Mesenchymal stem cell (in vitro differentiated cells and primary cell): ENCODE results near the gene MLLT11.

Experiments used
- DNase-seq: peaks from one replicate; pipeline ENCODE4 v3.0.0-alpha.2; 2013
- H2AFZ ChIP-seq: one replicate; pipeline ENCODE4 v1.6.1; 2013; ENCODE audit warnings: low read depth, mild to moderate bottlenecking, control low read depth, inconsistent platforms, low read length, moderate library complexity
- H2AK5ac ChIP-seq: 2 replicates; pipeline ENCODE4 v1.6.1; 2013; ENCODE audit warnings: low read length, moderate library complexity, mild to moderate bottlenecking, inconsistent platforms; ENCODE audit not compliant: severe bottlenecking
- H2BK120ac ChIP-seq: one replicate; pipeline ENCODE4 v1.6.1; 2013; ENCODE audit warnings: low read depth, mild to moderate bottlenecking, inconsistent platforms, low read length, moderate library complexity
- H2BK12ac ChIP-seq, 2 experiments: one replicate each; pipeline ENCODE4 v1.6.1; 2013; ENCODE audit warnings: inconsistent platforms in 2 of 2, low read length in 2 of 2, mild to moderate bottlenecking in 2 of 2, moderate library complexity in 2 of 2, control low read depth in 1 of 2
- H2BK15ac ChIP-seq: one replicate; pipeline ENCODE4 v1.6.1; 2013; ENCODE audit warnings: mild to moderate bottlenecking, low read depth, inconsistent platforms; ENCODE audit not compliant: poor library complexity, severe bottlenecking
- H2BK5ac ChIP-seq: 2 replicates; pipeline ENCODE4 v1.6.1; 2013; ENCODE audit warnings: low read depth, mild to moderate bottlenecking, low read length, control low read depth, inconsistent platforms; ENCODE audit not compliant: poor library complexity, severe bottlenecking
- H3K14ac ChIP-seq, 2 experiments: one replicate each; pipeline ENCODE4 v1.6.1; 2013; ENCODE audit warnings: inconsistent platforms in 2 of 2, low read length in 2 of 2, control low read depth in 1 of 2, mild to moderate bottlenecking in 1 of 2, moderate library complexity in 1 of 2
- H3K18ac ChIP-seq, 2 experiments: one replicate each; pipeline ENCODE4 v1.6.1; 2013; ENCODE audit warnings: inconsistent platforms in 2 of 2, low read length in 2 of 2, control low read depth in 1 of 2, low read depth in 1 of 2, mild to moderate bottlenecking in 1 of 2
- H3K23ac ChIP-seq, 2 experiments: one replicate each; pipeline ENCODE4 v1.6.1; 2013; ENCODE audit warnings: inconsistent platforms in 2 of 2, low read length in 2 of 2, mild to moderate bottlenecking in 2 of 2, moderate library complexity in 2 of 2, control low read depth in 1 of 2
- H3K27ac ChIP-seq: 2 replicates; pipeline ENCODE4 v1.5.1; 2013; ENCODE audit warnings: mild to moderate bottlenecking, moderate library complexity, low read length, control low read depth, inconsistent platforms; ENCODE audit not compliant: poor library complexity, severe bottlenecking
- H3K27me3 ChIP-seq, 2 experiments: 2 replicates each; pipeline versions ENCODE4 v1.6.1 to v1.7.0; 2013; ENCODE audit warnings: low read length in 2 of 2, mild to moderate bottlenecking in 2 of 2, moderate library complexity in 2 of 2, control low read depth in 1 of 2, inconsistent platforms in 1 of 2; ENCODE audit not compliant: control insufficient read depth in 1 of 2, insufficient read depth in 1 of 2
- H3K36me3 ChIP-seq, 2 experiments: 2 replicates each; pipeline versions ENCODE4 v1.6.1 to v1.7.0; 2013; ENCODE audit warnings: low read length in 2 of 2, control low read depth in 1 of 2, inconsistent platforms in 1 of 2, low read depth in 1 of 2, mild to moderate bottlenecking in 1 of 2; ENCODE audit not compliant: insufficient read depth in 2 of 2, control insufficient read depth in 1 of 2
- H3K4ac ChIP-seq, 2 experiments: one replicate each; pipeline ENCODE4 v1.6.1; 2013; ENCODE audit warnings: inconsistent platforms in 2 of 2, low read length in 2 of 2, mild to moderate bottlenecking in 2 of 2, moderate library complexity in 2 of 2, control low read depth in 1 of 2, low read depth in 1 of 2
- H3K4me1 ChIP-seq: 2 replicates; pipeline ENCODE4 v1.6.1; 2013; ENCODE audit warnings: low read depth, low read length, control low read depth; ENCODE audit not compliant: control insufficient read depth, insufficient read depth
- H3K4me2 ChIP-seq: 2 replicates; pipeline ENCODE4 v1.6.1; 2013; ENCODE audit warnings: low read length, mild to moderate bottlenecking, inconsistent platforms; ENCODE audit not compliant: poor library complexity, severe bottlenecking
- H3K4me3 ChIP-seq, 2 experiments: 2 replicates each; pipeline versions ENCODE4 v1.5.1 to v1.7.0; 2013; ENCODE audit warnings: low read length in 2 of 2, mild to moderate bottlenecking in 2 of 2, control low read depth in 1 of 2, low read depth in 1 of 2; ENCODE audit not compliant: insufficient read depth in 1 of 2
- H3K79me1 ChIP-seq: replicated peaks from 2 replicates; pipeline ENCODE4 v1.6.1; 2013; ENCODE audit warnings: mild to moderate bottlenecking, control low read depth, low read length, inconsistent platforms; ENCODE audit not compliant: poor library complexity, severe bottlenecking
- H3K9ac ChIP-seq: 2 replicates; pipeline ENCODE4 v1.7.0; 2013; ENCODE audit warnings: mild to moderate bottlenecking, low read length, moderate library complexity
- H3K9me3 ChIP-seq: 2 replicates; pipeline ENCODE4 v1.7.0; 2013; ENCODE audit warnings: mild to moderate bottlenecking, low read length; ENCODE audit not compliant: control insufficient read depth
- H4K8ac ChIP-seq: one replicate; pipeline ENCODE4 v1.6.1; 2013; ENCODE audit warnings: inconsistent platforms, mild to moderate bottlenecking, low read length, moderate library complexity
- H4K91ac ChIP-seq: one replicate; pipeline ENCODE4 v1.6.1; 2013; ENCODE audit warnings: mild to moderate bottlenecking, low read length, inconsistent platforms
- WGBS: methylation state at CpG from one replicate; pipeline ENCODE4 v1.1.7; 2013; ENCODE audit warnings: mixed read lengths; 5-methylcytosine and 5-hydroxymethylcytosine counted together

MLLT11 gene

DNA sequence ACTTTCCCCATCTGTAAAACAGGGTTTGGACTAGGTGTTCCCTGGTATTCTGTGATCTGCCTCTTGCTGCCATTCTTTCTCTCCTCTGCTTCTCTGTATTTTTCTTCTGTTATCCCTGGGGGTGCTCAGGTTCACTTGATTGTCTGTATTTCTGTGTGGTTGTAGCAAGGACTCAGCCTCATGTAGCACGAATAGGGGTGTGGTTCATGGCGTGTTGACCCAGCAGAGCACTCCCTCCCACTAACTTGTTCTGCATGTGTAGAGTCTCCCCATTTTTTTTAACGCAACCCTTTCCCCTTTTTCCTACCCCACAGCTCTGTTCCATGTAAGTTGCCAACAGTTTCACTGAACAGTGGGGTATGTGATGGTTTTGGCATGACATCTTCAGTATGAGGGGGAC is 25.0 kb upstream of the MLLT11 start:
- Histone ChIP-seq H2AK5ac (no peak overlapping the region), H2AFZ (no peak overlapping the region), H2BK12ac (no peak overlapping the region), H3K27me3 (no peaks in the 10 kb centered on the region), H4K91ac (no peak overlapping the region), H2BK120ac (no peak overlapping the region), H3K9ac (no peak overlapping the region), H3K79me1 (peaks cover 2% of the 10 kb centered on the region), H3K27ac (no peak overlapping the region), H2BK15ac (no peak overlapping the region), H3K36me3 (peaks cover 27 to 35% of the 10 kb centered on the region in 2 experiments), H3K9me3 (no peaks in the 10 kb centered on the region), H3K4me2 (no peak overlapping the region), H3K14ac (no peak overlapping the region), H3K23ac (no peak overlapping the region), H3K18ac (no peak overlapping the region), H3K4ac (no peak overlapping the region), H3K4me3 (no peak overlapping the region), H4K8ac (no peak overlapping the region), H2BK5ac (no peak overlapping the region), H3K4me1 (no peaks in the 10 kb centered on the region)
- WGBS, result 90% methylated on average over 2 of the region's 3 CpGs
- no peak for DNase-seq

DNA sequence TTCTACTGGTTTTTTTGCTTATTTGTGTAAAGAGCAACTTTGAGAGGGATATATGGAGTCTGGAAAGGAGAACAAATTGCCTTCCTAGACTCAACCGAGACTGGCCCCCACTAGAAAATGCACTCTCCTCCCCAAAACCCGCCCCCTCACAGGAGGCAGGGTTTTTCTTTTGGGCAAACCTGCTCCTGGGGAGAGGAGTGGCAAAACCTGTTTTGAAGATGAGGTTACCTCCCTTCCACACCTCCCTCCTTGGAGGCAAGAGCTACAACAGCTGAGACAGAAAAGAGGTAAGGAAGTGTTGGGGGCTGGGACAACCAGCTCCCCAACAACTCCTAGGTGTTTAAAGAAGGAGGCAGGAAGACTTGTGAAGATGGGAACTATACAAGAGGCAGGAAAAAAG is 23.8 kb upstream of the MLLT11 start, which contains the start of gene BNIPL:
Gene BNIPL, plus strand, starts transcription at position 231 of the 400 bp plus-strand sequence. Its CDS starts 140 bp downstream, at position 371.
- H4K91ac ChIP-seq, result peak within 1 kb of the TSS; percentile 27
- no peak within 1 kb of the TSS for H2BK15ac ChIP-seq
- H3K4me1 ChIP-seq, result no peaks in the 10 kb centered on the region
- H3K4me2 ChIP-seq, result no peak within 1 kb of the TSS
- H3K27ac ChIP-seq, result no peak within 1 kb of the TSS
- H3K79me1 ChIP-seq, result peaks cover 2% of the 10 kb centered on the region
- H4K8ac ChIP-seq, result no peak within 1 kb of the TSS
- no peak within 1 kb of the TSS for H3K23ac ChIP-seq
- no peak within 1 kb of the TSS for H3K4ac ChIP-seq
- H3K36me3 ChIP-seq, result peaks cover 25 to 27% of the 10 kb centered on the region in 2 experiments
- no peak within 1 kb of the TSS for H2AFZ ChIP-seq
- peak within 1 kb of the TSS; percentile 65 for H2AK5ac ChIP-seq
- H3K18ac ChIP-seq, result no peak within 1 kb of the TSS
- H3K9me3 ChIP-seq, result no peaks in the 10 kb centered on the region
- no peaks in the 10 kb centered on the region for H3K27me3 ChIP-seq
- no peak within 1 kb of the TSS for H2BK12ac ChIP-seq
- no CpG with 5 or more reads among the region's 2 CpGs for WGBS
- H2BK120ac ChIP-seq, result no peak within 1 kb of the TSS
- no peak within 1 kb of the TSS for H2BK5ac ChIP-seq
- no peak within 1 kb of the TSS for H3K14ac ChIP-seq
- DNase-seq, result no peak
- H3K9ac ChIP-seq, result no peak within 1 kb of the TSS
- H3K4me3 ChIP-seq, result no peak within 1 kb of the TSS

- Histone ChIP-seq H2BK5ac (no peak overlapping the region), H2BK15ac (no peak overlapping the region), H3K4me3 (no peak overlapping the region), H4K8ac (no peak overlapping the region), H2BK12ac (no peak overlapping the region), H4K91ac (no peak overlapping the region), H3K4ac (no peak overlapping the region), H3K27ac (no peak overlapping the region), H3K18ac (no peak overlapping the region), H2AFZ (no peak overlapping the region), H3K9ac (no peak overlapping the region), H3K9me3 (no peaks in the 10 kb centered on the region), H2AK5ac (no peak overlapping the region), H3K79me1 (peaks cover 2% of the 10 kb centered on the region), H3K14ac (no peak overlapping the region), H3K4me1 (no peaks in the 10 kb centered on the region), H3K27me3 (no peaks in the 10 kb centered on the region), H3K23ac (no peak overlapping the region), H3K4me2 (no peak overlapping the region), H3K36me3 (peaks cover 21 to 27% of the 10 kb centered on the region in 2 experiments), H2BK120ac (no peak overlapping the region)
- no peak for DNase-seq
- 83% methylated on average over 5 of the region's 6 CpGs for WGBS
Observed at GRCh38 chr1:151037032-151037431, 23.2 kb upstream of the MLLT11 start.

DNA sequence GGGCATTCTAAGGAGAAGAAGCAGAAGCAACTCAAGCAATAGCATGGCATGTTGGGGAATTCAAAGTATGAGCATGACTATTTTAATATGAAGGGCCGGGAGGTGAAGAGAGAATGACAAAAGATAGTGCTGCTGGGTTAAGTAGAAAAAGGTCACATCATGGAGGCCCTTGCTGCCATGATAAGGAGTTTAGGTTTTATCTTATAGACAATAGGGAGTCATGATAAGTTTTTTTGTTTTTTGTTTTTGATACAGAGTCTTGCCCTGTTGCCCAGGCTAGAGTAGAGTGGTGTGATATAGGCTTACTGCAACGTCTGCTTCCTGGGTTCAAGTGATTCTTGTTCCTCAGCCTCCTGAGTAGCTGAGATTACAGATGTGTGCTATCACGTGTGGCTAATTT is 20.7 kb upstream of the MLLT11 start:
- H3K79me1 ChIP-seq, result peaks cover 2% of the 10 kb centered on the region
- no peaks in the 10 kb centered on the region for H3K4me1 ChIP-seq
- H3K9ac ChIP-seq, result no peak overlapping the region
- H2AFZ ChIP-seq, result no peak overlapping the region
- H3K9me3 ChIP-seq, result no peaks in the 10 kb centered on the region
- no peak overlapping the region for H4K8ac ChIP-seq
- no peak overlapping the region for H2BK120ac ChIP-seq
- H2BK5ac ChIP-seq, result no peak overlapping the region
- no peak overlapping the region for H3K14ac ChIP-seq
- no peak overlapping the region for H3K23ac ChIP-seq
- 86% methylated on average over 3 of the region's 3 CpGs for WGBS
- no peak overlapping the region for H3K27ac ChIP-seq
- no peak overlapping the region for H2BK12ac ChIP-seq
- no peak overlapping the region for H3K4me2 ChIP-seq
- H2AK5ac ChIP-seq, result no peak overlapping the region
- no peak overlapping the region for H3K4me3 ChIP-seq
- peaks cover 11 to 17% of the 10 kb centered on the region in 2 experiments for H3K36me3 ChIP-seq
- no peak overlapping the region for H3K4ac ChIP-seq
- H3K27me3 ChIP-seq, result no peaks in the 10 kb centered on the region
- no peak overlapping the region for H2BK15ac ChIP-seq
- no peak overlapping the region for H4K91ac ChIP-seq
- no peak overlapping the region for H3K18ac ChIP-seq
- no peak for DNase-seq
